Right ventricle myocardium inferior (tissue), 1 donor: ENCODE data around the gene BCL2L13. TPM values are rescaled to one million over a fixed set of nuclear protein-coding genes. Genes with fewer than 3 reads are reported as not detected.

ENCODE experiments used
- ATAC-seq: fragments of 200-7000 bp; cut with Tn5 transposase; one replicate; pipeline ENCODE4 v1.9.1; 2020; ENCODE audit warnings: mild to moderate bottlenecking, moderate library complexity
- DNase-seq: peaks from one replicate; pipeline ENCODE4 v3.0.0; 2021; ENCODE audit errors: missing footprints
- intact Hi-C: fragments of 100-400 bp; cut with DNase I; formaldehyde crosslinking; loops from one replicate; pipeline ENCODE4 v1.11.0; 2022
- total RNA-seq: library from RNA; stranded (reverse); fragmentation: NEBNext Ultra II Directional; extraction: Animal tissue kit (Norgen Biotek cat#: 25700); gene quantifications from one replicate; pipeline ENCODE4 v1.2.1, GENCODE V29; 2021
- donor health status: DM: no; HTN: yes; CAD: no; lungs with severe emphysema.

Gene BCL2L13
- total RNA-seq, 1 donor from 2014 or later, result 95.9 TPM

DNA sequence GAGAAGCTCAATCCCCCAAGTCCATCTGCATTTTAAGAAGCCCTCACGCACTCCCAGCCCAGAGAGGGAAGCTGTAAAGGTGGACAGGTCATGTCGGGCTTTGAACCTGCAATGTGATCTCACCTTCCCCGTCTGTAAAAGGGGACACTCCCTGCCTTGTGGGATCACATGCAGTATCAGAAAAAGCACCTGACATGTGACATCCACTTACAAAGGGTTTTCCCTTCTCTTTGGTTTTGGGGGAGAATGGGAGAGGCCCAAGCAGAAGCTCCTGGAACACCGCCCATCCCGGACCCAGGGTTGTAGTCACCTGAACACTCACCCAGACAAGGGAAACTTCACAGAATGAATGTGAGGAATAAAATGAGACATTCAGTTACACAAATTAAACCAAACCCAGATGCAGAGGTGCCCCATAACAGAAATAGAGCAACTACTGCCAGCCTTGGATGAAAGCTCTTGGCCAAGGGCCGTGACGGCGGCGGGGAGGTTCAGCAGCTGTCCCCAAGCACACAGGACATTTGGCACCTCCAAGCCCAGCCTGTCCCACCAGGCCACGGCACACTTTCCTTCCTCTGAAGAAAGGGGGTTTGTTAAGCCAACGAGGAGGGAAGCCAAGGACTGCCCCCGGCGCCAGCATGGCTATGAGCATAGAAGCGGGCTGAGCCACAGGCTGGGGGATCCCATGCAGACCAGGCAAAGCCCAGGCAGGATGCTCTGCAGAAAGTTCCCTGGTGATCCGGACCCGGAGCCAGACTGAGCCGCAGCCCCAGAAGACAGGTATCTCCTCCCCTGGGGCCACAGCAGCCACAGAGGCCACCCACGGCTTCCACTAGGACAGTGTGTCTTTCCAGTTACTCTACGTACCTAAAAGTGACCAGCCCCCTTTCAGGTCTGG, 131.9 kb downstream of the BCL2L13 start:
- ATAC-seq (no peak), DNase-seq (peak; percentile 48)
- intact Hi-C loops, result no loop called here

DNA sequence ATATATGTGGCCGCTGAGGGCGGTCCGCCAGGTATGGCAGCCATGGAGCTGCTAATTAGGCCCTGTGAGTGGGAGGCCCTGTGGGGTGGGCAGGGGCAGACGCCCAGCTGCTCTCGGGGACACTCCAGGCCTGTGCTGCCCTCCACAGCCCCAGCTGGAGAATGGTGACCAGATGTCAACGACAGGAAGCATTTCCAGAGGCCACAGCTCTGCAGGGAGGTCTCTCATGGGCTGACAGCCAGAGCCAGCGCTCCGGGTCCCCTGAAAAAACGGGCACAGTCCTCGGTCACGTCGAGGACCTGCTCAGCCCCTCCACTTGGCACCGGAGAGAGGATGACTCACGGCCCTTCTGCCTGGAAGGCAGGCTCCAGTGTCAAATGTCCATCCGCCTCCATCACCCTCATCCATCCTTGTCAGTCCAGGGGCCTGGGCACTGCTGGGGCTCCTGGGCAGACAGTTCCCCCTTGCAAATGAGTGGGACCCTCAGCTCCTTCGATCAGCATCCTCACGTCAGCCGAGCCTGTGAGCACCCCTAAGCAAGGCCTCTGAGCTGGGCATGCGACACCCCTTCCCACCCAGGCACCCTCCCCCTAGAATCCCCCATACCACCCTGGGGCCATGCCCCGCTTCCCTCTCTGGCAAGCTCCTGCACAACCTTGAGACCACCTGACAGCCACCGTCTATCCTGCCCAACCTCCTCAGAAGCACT, 133.8 kb downstream of the BCL2L13 start:
- no peak for ATAC-seq
- intact Hi-C loops, result no loop called here
- peak; percentile 64 for DNase-seq

DNA sequence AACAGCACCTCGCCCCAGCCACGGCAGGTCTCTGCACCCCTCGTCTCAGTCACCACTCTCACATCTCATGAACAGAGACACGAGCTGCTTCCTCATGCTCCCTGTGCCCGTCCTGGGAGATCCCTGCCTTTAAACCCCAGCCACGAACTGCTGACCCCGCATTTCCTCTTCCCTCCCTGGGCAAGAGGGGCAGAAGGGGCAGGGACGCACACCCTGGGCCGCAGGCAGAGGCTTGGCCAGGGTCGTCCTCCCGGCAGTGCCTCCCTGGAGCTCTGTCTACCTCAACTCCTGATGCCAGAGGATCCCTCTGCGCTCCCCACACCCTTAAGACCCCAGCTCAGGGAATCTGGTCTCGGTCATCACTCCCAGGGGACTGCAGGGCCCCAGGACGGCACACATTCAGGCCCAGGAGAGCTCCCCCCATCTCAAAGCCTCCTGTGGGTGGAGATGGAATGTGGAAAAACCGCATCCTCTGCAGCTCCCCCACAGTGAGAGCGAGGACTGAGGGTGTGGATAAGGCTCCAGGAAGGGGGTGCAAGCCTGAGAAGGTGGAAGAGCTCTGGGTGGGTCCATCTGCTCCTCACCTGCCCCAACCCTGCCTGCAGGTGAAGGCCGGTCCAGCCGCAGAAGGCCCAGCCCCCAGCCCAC, 134.5 kb downstream of the BCL2L13 start:
- intact Hi-C loops, result no loop called here
- peak; percentile 68 for DNase-seq

DNA sequence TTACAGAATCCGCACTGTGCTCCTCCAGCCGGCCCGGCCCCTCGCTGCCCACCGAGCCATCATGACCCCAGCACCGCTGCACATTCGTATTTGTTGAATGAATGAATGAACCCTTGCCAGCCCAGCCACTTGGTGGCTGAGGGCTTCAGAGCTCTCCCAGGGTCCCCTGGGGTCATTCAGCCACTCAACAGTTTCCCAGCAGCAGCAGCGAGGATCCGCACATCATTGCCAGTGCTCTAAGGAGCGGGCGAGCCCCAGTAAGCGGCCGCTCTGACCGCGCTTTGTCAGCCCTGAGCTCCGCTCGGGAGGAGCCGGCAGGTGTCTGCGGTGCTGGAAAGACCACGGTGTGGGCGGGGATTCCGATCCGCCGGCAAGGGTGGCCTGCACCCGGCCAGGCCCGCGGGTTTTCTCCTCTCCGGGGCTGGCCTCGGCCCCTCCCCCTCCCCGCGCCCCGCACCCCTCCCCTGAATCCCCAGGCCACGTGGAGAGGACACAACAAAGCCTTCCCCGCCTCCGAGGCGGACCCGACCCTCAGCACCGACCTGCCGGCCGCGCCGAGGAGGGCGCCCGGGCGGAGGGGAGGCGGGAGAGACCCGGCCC, 135.1 kb downstream of the BCL2L13 start:
- DNase-seq, result peak; percentile 75

More for the DNA sequence above, 134.5 kb downstream of the BCL2L13 start:
- ATAC-seq, result peak; percentile 25

DNA sequence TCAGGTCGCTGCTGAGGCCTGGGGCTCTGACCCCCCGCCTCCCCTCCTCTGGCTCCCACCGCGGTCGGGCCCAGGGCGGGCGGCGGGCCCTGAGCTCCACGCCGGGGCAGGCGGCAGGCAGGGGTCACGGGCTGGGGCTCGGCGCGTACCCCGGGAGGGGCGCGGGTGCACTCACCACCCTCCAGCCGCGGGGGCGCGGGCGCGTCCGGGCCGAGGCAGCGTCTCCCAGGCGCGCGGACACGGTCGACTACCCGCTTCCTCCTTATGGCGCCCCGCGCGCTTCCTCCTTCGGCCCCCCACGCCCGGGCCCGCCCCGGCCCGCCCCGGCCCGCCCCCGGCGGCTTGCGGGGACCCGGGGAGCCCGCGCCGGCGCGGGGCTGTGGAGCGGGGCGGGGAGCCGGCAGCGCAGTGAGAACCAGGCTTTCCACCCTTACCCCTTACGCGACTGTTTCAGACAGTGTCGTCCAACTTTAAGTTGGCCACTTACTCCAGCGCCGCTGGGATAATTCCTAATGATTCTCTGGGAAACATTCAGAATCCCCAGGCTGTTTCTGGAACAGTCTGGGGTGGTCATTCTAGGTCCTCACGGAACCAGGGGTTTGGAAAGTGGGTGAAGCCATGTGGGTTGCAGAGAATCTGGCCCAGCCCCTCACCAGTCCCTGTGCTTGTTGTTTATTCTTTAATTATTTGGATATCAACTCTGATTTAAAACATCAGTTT, 135.8 kb downstream of the BCL2L13 start, which contains the start of gene BID:
TSS of gene BID (minus strand) at position 264 of the 720 bp plus-strand sequence. CDS start 24,353 bp downstream, outside the sequence.
- ATAC-seq (peak; percentile 26), DNase-seq (peak; percentile 90)
- intact Hi-C loops, result no loop called here

More for the DNA sequence above, 135.1 kb downstream of the BCL2L13 start:
- ATAC-seq, result peak; percentile 29
- intact Hi-C loops, result no loop called here

DNA sequence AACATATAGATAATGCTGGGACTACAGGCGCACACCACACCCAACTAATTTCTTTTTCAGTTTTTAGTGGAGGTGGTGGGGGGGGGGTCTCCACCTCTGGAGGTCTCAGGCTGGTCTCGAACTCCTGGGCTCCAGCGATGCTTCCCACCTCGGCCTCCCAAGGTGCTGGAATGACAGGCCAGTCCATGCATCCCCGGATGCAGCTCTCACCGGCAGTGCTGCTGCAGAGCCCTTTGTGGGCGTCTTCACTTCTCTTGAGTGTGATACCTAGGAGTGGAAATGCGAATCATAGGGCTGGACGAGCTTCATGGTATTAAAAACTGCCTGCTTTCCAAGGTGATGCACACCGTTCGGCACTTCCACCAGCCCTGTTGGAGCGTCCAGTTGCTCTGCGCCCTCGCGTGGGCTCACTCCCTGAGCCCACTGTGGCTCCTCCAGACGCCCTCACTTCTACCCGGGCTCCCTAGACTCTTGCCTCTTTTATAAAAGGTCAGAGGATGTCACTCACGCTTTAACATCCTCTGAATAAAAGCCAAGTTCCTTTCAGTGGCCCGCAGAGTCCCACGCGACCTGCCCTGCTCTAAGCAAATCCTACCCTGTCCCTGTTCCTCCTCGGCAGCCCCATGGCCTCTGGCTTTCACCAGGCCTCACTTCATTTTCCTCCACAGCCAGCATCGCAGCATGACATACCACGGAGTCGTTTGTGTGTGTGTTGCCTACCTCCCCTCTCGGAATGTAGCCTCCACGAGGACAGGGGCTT, 136.5 kb downstream of the BCL2L13 start:
- peak; percentile 37 for DNase-seq
- ATAC-seq, result no peak
- intact Hi-C loops, result no loop called here

DNA sequence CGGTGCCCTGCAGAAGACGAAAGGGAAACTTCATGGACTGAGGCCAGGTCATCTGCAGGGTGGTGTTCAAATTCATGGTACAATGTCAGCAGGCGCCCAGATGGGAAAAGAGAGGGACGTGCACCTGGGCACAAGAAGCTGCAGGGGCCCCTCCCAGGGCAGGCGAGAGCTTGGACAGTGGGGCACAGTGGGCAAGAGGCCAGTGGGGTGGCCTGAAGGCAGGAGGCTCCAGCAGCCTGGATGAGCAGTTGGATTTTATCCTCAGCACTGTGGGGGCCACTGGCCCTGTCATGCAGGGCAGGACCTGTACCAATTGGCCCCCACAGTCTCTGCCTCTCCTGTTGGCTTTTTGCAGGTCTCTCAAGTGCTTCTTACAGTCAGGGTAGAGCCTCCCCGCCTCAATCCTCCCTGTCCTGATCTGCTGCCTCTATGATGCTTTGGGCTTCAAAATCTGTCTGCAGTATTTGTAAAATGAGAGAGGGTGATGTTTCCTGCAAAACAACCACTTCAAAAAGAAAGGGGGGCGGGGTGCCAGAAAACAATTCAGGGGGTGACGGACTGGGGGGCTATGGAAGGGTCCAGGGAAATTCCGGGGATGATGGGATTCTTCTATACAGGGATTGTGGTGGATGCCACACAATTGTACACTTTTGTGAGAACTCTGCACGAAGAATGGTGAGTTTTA, 137.4 kb downstream of the BCL2L13 start:
- DNase-seq (peak; percentile 37), ATAC-seq (no peak)
- intact Hi-C loops, result no loop called here

DNA sequence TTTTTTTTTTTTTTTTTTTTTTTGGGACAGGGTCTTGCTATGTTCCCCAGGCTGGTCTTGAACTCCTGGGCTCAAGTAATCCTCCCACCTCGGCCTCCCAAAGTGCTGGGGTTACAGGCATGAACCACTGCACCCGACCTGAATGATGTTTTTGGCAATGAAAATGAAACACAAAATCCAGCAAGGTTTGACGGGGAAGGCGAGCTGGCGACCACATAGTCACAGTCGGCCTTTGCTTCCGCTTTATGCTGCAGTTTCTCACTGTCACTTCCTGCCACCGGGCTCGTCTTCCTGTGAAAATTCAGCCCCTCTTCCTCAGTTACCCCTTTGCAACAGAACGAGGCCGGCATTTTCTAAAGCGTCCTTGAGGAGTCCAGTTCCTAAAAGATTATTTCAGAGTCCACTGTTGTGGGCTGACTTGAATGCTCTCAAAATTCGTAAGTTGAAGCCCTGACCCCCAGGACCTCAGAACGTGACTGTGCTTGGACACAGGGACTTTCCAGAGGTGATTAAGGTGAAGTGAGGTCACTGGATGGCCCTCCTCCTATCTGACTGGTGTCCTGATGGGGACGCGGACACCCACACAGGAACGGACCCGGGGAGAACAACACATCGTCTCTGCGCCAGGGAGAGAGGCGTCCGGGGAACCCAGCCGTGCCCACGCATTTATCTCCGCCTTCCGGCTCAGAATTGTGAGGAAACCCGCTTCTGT, 138.6 kb downstream of the BCL2L13 start:
- DNase-seq, result peak; percentile 81
- no peak for ATAC-seq
- intact Hi-C loops, result no loop called here

DNA sequence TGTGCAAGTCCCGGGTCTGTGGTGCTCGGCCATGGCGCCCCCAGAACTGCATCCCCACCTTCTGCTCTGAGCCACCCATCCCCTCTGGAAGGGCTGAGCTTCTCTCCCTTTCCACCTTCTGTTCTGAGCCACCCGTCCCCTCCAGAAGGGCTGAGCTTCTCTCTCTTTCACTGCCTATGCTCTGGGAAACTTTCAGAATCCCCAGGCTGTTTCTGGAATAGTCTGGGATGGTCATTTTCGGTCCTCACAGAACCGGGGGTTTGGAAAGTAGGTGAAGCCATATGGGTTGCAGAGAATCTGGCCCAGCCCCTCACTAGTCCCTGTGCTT, 139.1 kb downstream of the BCL2L13 start:
- ATAC-seq (no peak), DNase-seq (no peak)
- intact Hi-C loops, result no loop called here

DNA sequence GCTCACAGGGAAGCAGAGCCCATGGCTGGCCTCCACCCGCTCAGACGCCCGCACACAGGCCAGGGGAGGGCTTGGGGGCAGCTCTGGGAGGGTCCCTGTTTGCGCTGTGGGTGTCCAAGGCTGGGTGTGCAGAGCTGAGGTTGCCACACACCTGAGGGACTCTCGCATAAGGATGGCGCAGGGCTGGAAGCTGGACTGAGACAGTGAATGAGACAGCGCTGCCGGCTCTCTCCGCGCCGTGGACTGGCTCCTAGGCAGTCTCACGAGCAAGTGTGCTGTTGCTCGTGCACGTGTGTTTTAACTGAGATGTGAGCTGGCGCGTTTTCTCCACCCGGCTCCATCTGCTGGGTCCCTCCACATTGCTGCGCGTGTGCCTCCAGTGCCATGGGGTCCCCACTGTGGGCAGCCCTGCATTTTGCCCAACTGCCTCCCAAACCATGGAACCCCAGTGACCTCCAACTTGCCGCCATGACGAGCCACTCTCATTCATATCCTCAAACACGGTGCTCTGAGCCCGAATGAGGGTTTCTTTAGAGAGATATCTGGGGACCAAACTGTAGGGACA, 139.9 kb downstream of the BCL2L13 start:
- ATAC-seq (no peak), DNase-seq (no peak)
- intact Hi-C loops, result no loop called here

DNA sequence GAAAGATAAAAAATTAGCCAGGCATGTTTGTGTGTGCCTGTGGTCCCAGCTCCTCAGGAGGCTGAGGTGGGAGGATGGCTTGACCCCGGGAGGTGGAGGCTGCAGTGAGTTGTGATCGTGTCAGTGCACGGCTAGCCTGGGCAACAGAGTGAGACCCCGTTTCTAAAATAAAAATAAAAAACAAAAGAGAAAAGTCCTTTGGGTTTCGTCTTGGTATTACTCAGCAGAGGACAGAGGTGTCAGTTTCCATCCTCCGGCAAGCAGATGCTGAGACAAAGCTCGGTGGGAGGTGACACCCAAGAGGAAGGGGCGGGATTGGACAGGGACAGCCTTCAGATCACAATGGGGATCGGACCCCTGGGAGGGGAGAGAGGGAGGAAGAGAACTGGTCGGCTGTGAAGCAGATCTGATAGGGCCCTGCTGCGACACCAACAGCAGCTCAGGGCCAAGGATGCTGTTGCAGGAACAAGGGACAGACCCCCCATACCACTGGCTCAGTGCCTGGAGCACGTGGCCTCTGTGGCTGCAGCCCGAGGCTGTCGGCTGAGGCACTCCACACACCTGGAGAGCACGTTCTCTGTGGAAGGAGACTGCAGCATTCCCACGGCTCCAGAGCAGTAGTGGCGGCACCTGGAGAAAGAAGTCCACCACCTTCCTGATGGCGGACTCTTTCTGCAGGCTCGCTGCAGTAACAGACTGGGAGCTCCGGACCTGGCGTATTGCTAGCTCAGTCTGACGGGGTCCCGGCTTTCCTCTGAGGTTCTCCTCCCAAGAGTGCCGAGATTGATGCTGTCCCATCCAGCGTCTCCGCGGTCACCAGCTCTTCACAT, 140.9 kb downstream of the BCL2L13 start:
- intact Hi-C loops, result no loop called here
- DNase-seq, result peak; percentile 25

DNA sequence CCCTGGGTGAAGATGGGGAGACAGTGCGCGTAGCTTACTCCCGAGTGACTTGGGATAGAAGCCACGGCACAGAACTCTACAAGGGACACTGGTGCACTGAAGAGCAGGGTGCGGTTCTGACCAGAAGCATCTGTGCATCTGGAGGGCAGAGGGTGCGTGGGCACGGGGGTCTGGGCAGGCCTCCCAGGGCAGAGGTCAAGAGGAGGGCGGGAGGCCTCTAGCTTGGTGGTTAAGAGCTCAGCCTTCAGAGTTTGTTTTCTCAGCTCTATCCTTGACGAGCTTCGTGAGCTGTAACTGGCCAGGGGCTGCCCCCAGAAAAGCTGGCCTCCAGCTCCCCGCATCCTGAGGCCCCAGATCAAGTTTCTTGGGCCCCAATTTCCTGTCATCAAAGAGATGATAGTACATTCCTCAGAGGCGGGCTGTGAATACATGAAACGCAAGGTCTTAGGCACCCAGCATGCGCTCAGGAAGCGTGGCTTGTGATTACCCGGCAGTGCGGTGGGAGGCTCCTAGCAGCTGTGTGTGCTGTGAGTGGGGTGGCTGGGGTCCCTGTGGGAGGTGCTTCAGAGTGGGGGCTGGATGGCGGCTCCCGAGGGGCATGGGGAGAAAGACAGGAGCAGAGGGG, 141.7 kb downstream of the BCL2L13 start:
- intact Hi-C loops, result no loop called here
- no peak for ATAC-seq

More for the DNA sequence above, 140.9 kb downstream of the BCL2L13 start:
- no peak for ATAC-seq

More for the DNA sequence above, 141.7 kb downstream of the BCL2L13 start:
- DNase-seq, result no peak
